Measurements from ENCODE around the gene EHF. TPM values are rescaled to one million over a fixed set of nuclear protein-coding genes. Genes with fewer than 3 reads are reported as not detected.

EHF gene
- total and polyA plus RNA-seq, 3 experiments from 2014 or later = 0.20 to 0.58 TPM; not detected in 1

DNA sequence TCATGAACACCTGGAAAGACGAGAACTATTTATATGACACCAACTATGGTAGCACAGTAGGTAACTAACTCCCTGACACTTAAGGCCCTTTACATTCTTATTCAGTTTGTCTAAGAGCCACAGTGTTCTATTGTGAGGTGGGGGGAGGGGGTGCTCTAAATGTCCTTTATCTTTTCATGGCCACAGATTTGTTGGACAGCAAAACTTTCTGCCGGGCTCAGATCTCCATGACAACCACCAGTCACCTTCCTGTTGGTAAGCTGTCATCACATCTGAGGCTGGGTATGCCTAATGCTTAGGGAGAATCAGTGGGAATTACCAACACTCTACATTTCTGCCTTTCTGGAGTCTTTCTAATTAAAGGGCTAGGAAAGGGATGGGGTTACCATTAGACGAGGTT lies 30.7 kb downstream of the EHF start:
- POLR2A ChIA-PET = no interaction called here

DNA sequence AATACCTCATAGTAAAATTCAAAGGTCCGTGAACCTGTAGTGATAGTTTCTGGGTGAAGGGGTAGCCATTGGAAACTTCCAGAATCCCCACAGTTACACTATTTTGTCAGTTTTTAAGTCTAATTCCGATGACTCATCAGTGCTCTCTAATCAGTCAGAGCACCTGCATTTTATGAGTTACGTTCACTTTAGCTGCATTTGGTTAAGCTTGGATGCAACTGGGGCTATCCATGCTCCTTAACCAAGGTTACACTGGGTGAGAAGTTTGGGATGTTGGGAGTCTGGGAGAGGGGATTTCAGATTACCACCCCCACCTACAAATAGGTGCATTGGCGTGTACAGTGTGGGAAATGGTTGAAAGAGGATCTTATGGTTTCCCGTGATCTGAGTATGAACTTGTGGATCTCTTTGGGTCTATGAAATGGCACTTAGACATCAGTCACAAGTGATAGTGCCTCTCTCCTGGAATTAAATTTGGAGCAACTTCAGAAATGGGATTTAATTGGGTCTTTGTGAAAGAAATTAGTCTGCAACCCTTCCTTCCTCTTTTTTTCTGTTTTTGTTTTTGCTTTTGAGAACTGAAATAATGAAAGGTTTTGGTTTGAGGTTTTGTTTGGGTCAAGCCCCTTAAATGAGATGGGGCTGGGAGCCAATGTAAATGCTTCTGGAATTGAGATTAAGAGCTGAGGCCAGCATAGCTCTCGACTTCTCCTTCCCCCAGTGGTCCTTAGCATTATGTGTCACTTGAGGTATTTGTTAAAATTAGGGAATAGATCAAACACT lies 31.5 kb downstream of the EHF start:
- Mint-ChIP-seq H3K4me3 (no peak overlapping the region), H3K4me1 (peaks cover 38 to 56% (median 51%) of the 10 kb centered on the region in 3 donors), H3K36me3 (peaks cover 0 to 4% (median 0%) of the 10 kb centered on the region in 3 donors), H3K27me3 (peaks cover 11 to 18% of the 10 kb centered on the region in 2 donors), H3K27ac (peak overlapping the region in 1 of 8 donors; percentile 56), H3K9me3 (no peaks in the 10 kb centered on the region)
- ChIA-PET POLR2A (no interaction called here), CTCF (no interaction called here)
- no peak for DNase-seq
- H3K4me3 ChIP-seq (ENCODE audit: low read length) = no peak overlapping the region
- no peak overlapping the region for H3K27ac ChIP-seq (ENCODE audit: low read depth, low read length)
- no peaks in the 10 kb centered on the region for H3K27me3 ChIP-seq (ENCODE audit: insufficient read depth, low read length, poor library complexity, severe bottlenecking)
- H3K9me3 ChIP-seq (ENCODE audit: low read length) = no peaks in the 10 kb centered on the region
- H3K4me1 ChIP-seq (ENCODE audit: insufficient read depth, low read length) = peaks cover 26% of the 10 kb centered on the region
- H3K36me3 ChIP-seq (ENCODE audit: insufficient read depth, low read length) = no peaks in the 10 kb centered on the region

More for the DNA sequence above, 30.7 kb downstream of the EHF start:
- Mint-ChIP-seq H3K9me3 (no peaks in the 10 kb centered on the region), H3K4me1 (peaks cover 41 to 56% (median 51%) of the 10 kb centered on the region in 3 donors), H3K27ac (peak overlapping the region in 3 of 8 donors; percentile 12 to 75 (median 61)), H3K36me3 (peaks cover 0 to 3% (median 0%) of the 10 kb centered on the region in 3 donors), H3K4me3 (peak overlapping the region in 2 of 7 donors; percentile 18 to 33), H3K27me3 (peaks cover 6 to 16% of the 10 kb centered on the region in 2 donors)
- no peak for DNase-seq
- CTCF ChIA-PET = no interaction called here
- no peak overlapping the region for H3K4me3 ChIP-seq (ENCODE audit: low read length)
- no peak overlapping the region for H3K27ac ChIP-seq (ENCODE audit: low read depth, low read length)
- peaks cover 26% of the 10 kb centered on the region for H3K4me1 ChIP-seq (ENCODE audit: insufficient read depth, low read length)
- no peaks in the 10 kb centered on the region for H3K27me3 ChIP-seq (ENCODE audit: insufficient read depth, low read length, poor library complexity, severe bottlenecking)
- H3K9me3 ChIP-seq (ENCODE audit: low read length) = no peaks in the 10 kb centered on the region
- no peaks in the 10 kb centered on the region for H3K36me3 ChIP-seq (ENCODE audit: insufficient read depth, low read length)

DNA sequence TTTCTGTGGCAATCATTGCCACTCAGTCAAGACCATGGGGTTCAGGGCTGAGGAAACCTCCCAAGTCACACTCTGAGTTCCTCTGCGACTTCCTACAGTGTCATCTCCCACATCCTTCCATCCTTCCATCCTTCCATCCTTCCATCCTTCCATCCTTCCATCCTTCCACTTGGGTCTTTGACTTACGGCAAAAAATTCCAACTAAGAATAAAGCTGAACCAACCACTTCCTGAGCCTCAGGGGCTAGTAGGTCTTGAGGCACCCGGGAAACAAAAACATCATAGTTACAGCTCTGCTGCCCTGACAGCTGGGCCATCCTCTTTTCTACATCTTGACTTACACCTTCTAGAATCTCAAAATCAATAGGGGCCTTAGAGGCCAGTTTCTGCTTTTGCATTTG lies 32.1 kb downstream of the EHF start:
- peak overlapping the region in 2 of 8 donors; percentile 14 to 80 for H3K27ac Mint-ChIP-seq
- H3K36me3 Mint-ChIP-seq = peaks cover 0 to 4% (median 0%) of the 10 kb centered on the region in 3 donors
- ChIA-PET CTCF (no interaction called here), POLR2A (no interaction called here)
- H3K4me1 Mint-ChIP-seq = peaks cover 35 to 50% (median 47%) of the 10 kb centered on the region in 3 donors
- Histone ChIP-seq H3K27me3 (ENCODE audit: insufficient read depth, low read length, poor library complexity, severe bottlenecking) (no peaks in the 10 kb centered on the region), H3K4me1 (ENCODE audit: insufficient read depth, low read length) (peaks cover 26% of the 10 kb centered on the region), H3K36me3 (ENCODE audit: insufficient read depth, low read length) (no peaks in the 10 kb centered on the region), H3K9me3 (ENCODE audit: low read length) (no peaks in the 10 kb centered on the region), H3K4me3 (ENCODE audit: low read length) (no peak overlapping the region), H3K27ac (ENCODE audit: low read depth, low read length) (no peak overlapping the region)
- no peaks in the 10 kb centered on the region for H3K9me3 Mint-ChIP-seq
- H3K27me3 Mint-ChIP-seq = peaks cover 13 to 19% of the 10 kb centered on the region in 2 donors
- no peak overlapping the region for H3K4me3 Mint-ChIP-seq
- no peak for DNase-seq

DNA sequence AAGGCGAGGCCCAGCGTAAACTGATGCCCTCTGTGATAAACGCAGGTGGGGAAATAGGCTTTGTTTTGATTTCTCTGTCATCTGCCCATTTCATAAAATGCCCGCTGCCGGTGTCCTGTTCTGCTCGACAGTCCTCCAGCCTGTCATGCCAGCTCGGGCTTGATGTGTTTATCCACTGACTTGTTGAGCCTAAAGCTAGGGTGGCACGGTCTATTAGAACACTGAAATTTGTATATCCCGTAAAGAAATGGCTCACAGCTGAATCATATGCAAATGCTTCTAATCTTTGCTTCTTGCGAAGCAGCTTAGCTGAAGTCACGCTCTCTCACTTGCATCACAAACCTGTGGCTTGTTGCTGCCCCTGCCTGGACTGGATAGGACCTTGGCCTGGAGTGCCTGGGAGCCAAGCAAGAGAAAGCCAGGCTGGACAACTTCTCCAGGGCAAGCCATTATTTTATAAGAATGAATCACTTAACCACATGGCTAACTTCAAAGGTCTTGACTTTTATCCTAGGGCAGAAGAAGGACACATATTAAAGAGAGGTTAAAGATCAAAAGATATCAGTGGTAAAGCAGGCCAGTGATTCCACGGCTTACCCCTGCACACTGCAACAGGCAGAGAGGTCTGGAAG lies 33.1 kb downstream of the EHF start:
- no peak overlapping the region for H3K27ac ChIP-seq (ENCODE audit: low read depth, low read length)
- no peaks in the 10 kb centered on the region for H3K36me3 ChIP-seq (ENCODE audit: insufficient read depth, low read length)
- ChIA-PET POLR2A (no interaction called here), CTCF (no interaction called here)
- peaks cover 35 to 42% (median 42%) of the 10 kb centered on the region in 3 donors for H3K4me1 Mint-ChIP-seq
- no peaks in the 10 kb centered on the region for H3K27me3 ChIP-seq (ENCODE audit: insufficient read depth, low read length, poor library complexity, severe bottlenecking)
- H3K27me3 Mint-ChIP-seq = peaks cover 15 to 28% of the 10 kb centered on the region in 2 donors
- H3K4me3 Mint-ChIP-seq = no peak overlapping the region
- H3K9me3 Mint-ChIP-seq = no peaks in the 10 kb centered on the region
- peaks cover 0 to 4% (median 0%) of the 10 kb centered on the region in 3 donors for H3K36me3 Mint-ChIP-seq
- H3K4me3 ChIP-seq (ENCODE audit: low read length) = no peak overlapping the region
- H3K9me3 ChIP-seq (ENCODE audit: low read length) = no peaks in the 10 kb centered on the region
- H3K27ac Mint-ChIP-seq = no peak overlapping the region
- H3K4me1 ChIP-seq (ENCODE audit: insufficient read depth, low read length) = peaks cover 26% of the 10 kb centered on the region
- no peak for DNase-seq

DNA sequence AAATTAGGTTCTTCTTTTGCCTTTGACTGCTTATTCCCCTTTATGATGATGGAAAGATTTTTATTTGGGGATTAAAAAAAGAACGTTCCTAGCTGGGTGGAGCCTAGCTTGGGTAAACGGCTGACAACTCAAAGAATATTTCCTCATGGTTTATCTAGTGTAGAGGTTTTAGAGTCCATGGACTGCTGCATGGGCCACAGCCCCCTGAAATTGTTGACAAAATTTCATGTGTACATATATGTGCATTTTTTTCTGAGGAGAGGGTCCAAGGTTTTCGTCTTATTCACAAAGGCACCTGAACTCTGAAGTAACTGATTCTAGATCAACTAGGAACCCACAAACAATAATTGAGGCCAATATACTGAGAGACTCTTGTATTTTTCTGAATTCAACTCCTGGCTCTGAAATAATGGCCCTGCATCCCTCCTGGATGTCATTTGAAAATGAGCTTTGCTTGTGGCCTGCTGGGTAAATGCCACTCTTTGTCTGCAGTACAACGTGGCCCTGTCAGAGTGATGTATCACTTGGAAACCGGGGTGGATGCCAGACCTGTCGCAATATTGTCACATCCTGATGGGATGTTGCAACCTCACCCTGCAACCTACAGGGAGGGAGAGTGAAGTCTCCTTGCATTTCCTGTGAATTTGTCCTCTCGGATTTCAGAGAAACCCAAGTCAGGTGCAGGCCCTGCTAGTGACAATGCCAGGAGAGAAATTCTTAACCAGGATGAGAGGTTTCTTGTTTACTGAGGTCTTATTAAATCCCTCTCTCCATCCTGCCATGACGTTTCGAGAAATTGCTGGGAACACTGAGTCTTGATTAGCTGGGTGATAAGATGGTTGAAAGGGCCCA lies 33.8 kb downstream of the EHF start:
- Histone ChIP-seq H3K27me3 (ENCODE audit: insufficient read depth, low read length, poor library complexity, severe bottlenecking) (no peaks in the 10 kb centered on the region), H3K36me3 (ENCODE audit: insufficient read depth, low read length) (no peaks in the 10 kb centered on the region), H3K27ac (ENCODE audit: low read depth, low read length) (no peak overlapping the region), H3K9me3 (ENCODE audit: low read length) (no peaks in the 10 kb centered on the region), H3K4me3 (ENCODE audit: low read length) (no peak overlapping the region), H3K4me1 (ENCODE audit: insufficient read depth, low read length) (peaks cover 19% of the 10 kb centered on the region)
- CTCF ChIA-PET = interaction anchor here (1.4 kb wide), 1 partner anchor 7 kb away, joined by 4 read pairs; no protein-coding TSS in a partner anchor
- H3K27me3 Mint-ChIP-seq = peaks cover 21 to 35% of the 10 kb centered on the region in 2 donors
- H3K27ac Mint-ChIP-seq = no peak overlapping the region
- DNase-seq = no peak
- H3K36me3 Mint-ChIP-seq = peaks cover 0 to 4% (median 0%) of the 10 kb centered on the region in 3 donors
- no peaks in the 10 kb centered on the region for H3K9me3 Mint-ChIP-seq
- POLR2A ChIA-PET = interaction anchor here (0.6 kb wide), 1 partner anchor 874 kb away, joined by 3 read pairs; no protein-coding TSS in a partner anchor
- peaks cover 28 to 36% (median 36%) of the 10 kb centered on the region in 3 donors for H3K4me1 Mint-ChIP-seq
- H3K4me3 Mint-ChIP-seq = no peak overlapping the region

DNA sequence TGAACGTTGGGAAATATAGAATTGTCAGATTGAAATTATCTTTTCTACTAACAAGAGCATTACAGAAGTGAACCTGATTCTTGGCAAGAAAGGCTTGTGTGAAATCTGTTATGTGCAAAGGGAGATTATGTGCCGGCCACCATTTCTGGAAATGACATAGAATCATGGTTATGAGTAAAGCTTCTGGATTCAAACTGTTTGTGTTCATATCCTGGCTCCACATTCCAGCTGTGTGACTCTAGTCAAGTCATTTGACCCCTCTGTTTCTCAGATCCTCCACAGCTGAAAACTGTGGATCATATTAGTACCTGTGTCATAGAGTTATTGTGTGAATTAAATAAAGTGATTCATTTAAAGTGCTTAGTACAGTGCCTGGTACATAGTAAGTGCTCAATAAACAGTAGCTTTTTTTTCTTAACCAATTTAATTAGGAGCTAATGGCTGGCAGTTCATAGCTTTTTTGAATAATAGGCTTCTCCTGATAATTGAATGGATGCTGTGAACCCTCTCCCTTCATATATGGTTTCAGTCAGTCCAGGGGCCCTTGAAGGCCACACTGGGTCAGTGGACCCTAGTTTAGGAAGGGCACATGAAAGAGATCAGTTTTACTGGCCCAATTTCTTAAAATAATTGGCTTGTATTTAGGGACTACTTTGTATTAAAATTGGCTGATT lies 34.6 kb downstream of the EHF start:
- Histone ChIP-seq H3K4me3 (ENCODE audit: low read length) (no peak overlapping the region), H3K4me1 (ENCODE audit: insufficient read depth, low read length) (peaks cover 12% of the 10 kb centered on the region), H3K27ac (ENCODE audit: low read depth, low read length) (no peak overlapping the region), H3K36me3 (ENCODE audit: insufficient read depth, low read length) (no peaks in the 10 kb centered on the region), H3K27me3 (ENCODE audit: insufficient read depth, low read length, poor library complexity, severe bottlenecking) (no peaks in the 10 kb centered on the region), H3K9me3 (ENCODE audit: low read length) (no peaks in the 10 kb centered on the region)
- Mint-ChIP-seq H3K36me3 (peaks cover 0 to 4% (median 0%) of the 10 kb centered on the region in 3 donors), H3K27ac (peak overlapping the region in 1 of 8 donors; percentile 17), H3K27me3 (peaks cover 21 to 35% of the 10 kb centered on the region in 2 donors), H3K9me3 (no peaks in the 10 kb centered on the region), H3K4me3 (no peak overlapping the region), H3K4me1 (peaks cover 21 to 29% (median 28%) of the 10 kb centered on the region in 3 donors)
- ChIA-PET CTCF (interaction anchor here (1.4 kb wide), 1 partner anchor 8 kb away, joined by 4 read pairs; no protein-coding TSS in a partner anchor), POLR2A (interaction anchor here (0.6 kb wide), 1 partner anchor 873 kb away, joined by 3 read pairs; no protein-coding TSS in a partner anchor)
- no peak for DNase-seq

DNA sequence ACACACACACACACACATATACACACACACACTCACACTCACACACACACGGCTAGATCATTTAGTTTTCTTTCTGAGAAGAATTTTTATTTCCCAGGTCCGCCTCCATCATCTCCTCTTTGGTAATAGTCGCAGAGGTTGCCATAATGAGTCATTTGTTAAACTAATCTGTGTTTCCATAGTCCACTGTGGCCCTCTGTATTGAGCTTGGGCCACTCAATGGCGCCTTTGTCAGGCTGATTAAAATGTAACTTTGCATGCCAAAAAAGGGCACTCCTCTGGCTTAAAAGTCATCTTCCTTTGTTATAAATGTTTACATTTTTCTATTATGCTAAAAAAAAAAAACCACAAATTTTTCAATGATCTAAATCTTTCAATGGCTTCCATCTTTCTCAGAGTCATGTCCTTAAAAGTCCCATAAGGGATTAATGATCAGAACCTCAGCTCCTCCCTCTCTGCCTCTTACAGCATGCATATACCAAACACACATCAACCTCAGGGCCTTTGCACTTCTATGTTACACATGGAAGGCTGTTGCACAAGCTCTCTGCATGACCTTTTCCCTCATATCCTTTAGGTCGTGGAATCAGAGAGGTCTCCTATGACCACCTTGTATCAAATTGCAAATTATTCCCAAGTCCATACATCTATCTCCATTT lies 35.3 kb downstream of the EHF start:
- Mint-ChIP-seq H3K27me3 (peaks cover 21 to 35% of the 10 kb centered on the region in 2 donors), H3K27ac (peak overlapping the region in 1 of 8 donors; percentile 17), H3K4me1 (peaks cover 15 to 21% (median 21%) of the 10 kb centered on the region in 3 donors), H3K9me3 (no peaks in the 10 kb centered on the region), H3K36me3 (peaks cover 0 to 4% (median 0%) of the 10 kb centered on the region in 3 donors), H3K4me3 (no peak overlapping the region)
- Histone ChIP-seq H3K4me3 (ENCODE audit: low read length) (no peak overlapping the region), H3K27ac (ENCODE audit: low read depth, low read length) (no peak overlapping the region), H3K9me3 (ENCODE audit: low read length) (no peaks in the 10 kb centered on the region), H3K27me3 (ENCODE audit: insufficient read depth, low read length, poor library complexity, severe bottlenecking) (no peaks in the 10 kb centered on the region), H3K36me3 (ENCODE audit: insufficient read depth, low read length) (no peaks in the 10 kb centered on the region), H3K4me1 (ENCODE audit: insufficient read depth, low read length) (peaks cover 7% of the 10 kb centered on the region)
- no peak for DNase-seq
- CTCF ChIA-PET = interaction anchor here (1.4 kb wide), 1 partner anchor 9 kb away, joined by 4 read pairs; no protein-coding TSS in a partner anchor
- POLR2A ChIA-PET = no interaction called here

Measured in CD8-positive, alpha-beta memory T cell (primary cell).